T1000 (cell line): Measurements from ENCODE around the gene KLHDC4.
"Not testable (repeated sequence)": the region's sequence is repeated elsewhere in the genome, so short reads cannot be mapped to it uniquely, and the experiment has no call there.

Source experiments
- DNase-seq: peaks from one replicate; lab custom pipeline; 2025; ENCODE audit warnings: mixed read lengths; lab: John Stamatoyannopoulos, UW

Gene KLHDC4

GRCh38 chr16:87720446-87720845 is 45.3 kb downstream of the KLHDC4 start:
- no peak for DNase-seq

- not testable (repeated sequence) for DNase-seq
These were observed 47.0 kb downstream of the KLHDC4 start for GRCh38 chr16:87718831-87719230.

- no peak for DNase-seq
These were observed 50.1 kb downstream of the KLHDC4 start for GRCh38 chr16:87715658-87716057.

- DNase-seq, result no peak
These were observed 50.6 kb downstream of the KLHDC4 start for GRCh38 chr16:87715231-87715630.

GRCh38 chr16:87713451-87714229 is 52.1 kb downstream of the KLHDC4 start:
- DNase-seq, result no peak

GRCh38 chr16:87712184-87712762 is 53.5 kb downstream of the KLHDC4 start:
- no peak for DNase-seq

- no peak for DNase-seq
These were observed 54.9 kb downstream of the KLHDC4 start for GRCh38 chr16:87710887-87711286.

GRCh38 chr16:87709677-87710076 is 56.1 kb downstream of the KLHDC4 start:
- no peak for DNase-seq

GRCh38 chr16:87708881-87709638 is 56.7 kb downstream of the KLHDC4 start:
- DNase-seq, result no peak

GRCh38 chr16:87707714-87708580 is 57.8 kb downstream of the KLHDC4 start:
- no peak for DNase-seq

GRCh38 chr16:87707097-87707496 is 58.7 kb downstream of the KLHDC4 start:
- no peak for DNase-seq

- DNase-seq, result no peak
These were observed 59.3 kb downstream of the KLHDC4 start for GRCh38 chr16:87706278-87707000.

GRCh38 chr16:87705771-87706277 is 60.0 kb downstream of the KLHDC4 start:
- DNase-seq, result no peak

GRCh38 chr16:87704754-87705353 is 60.9 kb downstream of the KLHDC4 start:
- DNase-seq, result no peak

- DNase-seq, result no peak
These were observed 61.9 kb downstream of the KLHDC4 start for GRCh38 chr16:87703835-87704375.

GRCh38 chr16:87703071-87703470 is 62.7 kb downstream of the KLHDC4 start:
- DNase-seq, result no peak

- no peak for DNase-seq
These were observed 63.4 kb downstream of the KLHDC4 start for GRCh38 chr16:87702325-87702811.

GRCh38 chr16:87701505-87701921 is 64.3 kb downstream of the KLHDC4 start:
- no peak for DNase-seq

GRCh38 chr16:87701078-87701460 is 64.7 kb downstream of the KLHDC4 start:
- no peak for DNase-seq

- DNase-seq, result no peak
These were observed 65.2 kb downstream of the KLHDC4 start for GRCh38 chr16:87700406-87701077.
